Peyer's patch (tissue), 4 donors: Measurements from ENCODE around the gene ARL8A. TPM values are rescaled to one million over a fixed set of nuclear protein-coding genes. Genes with fewer than 3 reads are reported as not detected.
A peak's percentile ranks its signal among the peaks of the same experiment; 100 is the strongest.
"Not testable (repeated sequence)": the region's sequence is repeated elsewhere in the genome, so short reads cannot be mapped to it uniquely, and the experiment has no call there.

Experiments used
- DNase-seq, 3 donors: peaks; one replicate each; pipeline ENCODE4 v3.0.0-alpha.2; 2017 to 2019
- H3K27ac ChIP-seq, 4 donors: fragments of 200-600 bp; sonication (generic); one replicate each; pipeline ENCODE4 v1.5.1; 2016 to 2019
- H3K27me3 ChIP-seq, 2 donors: fragments of 200-600 bp; sonication (generic); one replicate each; pipeline ENCODE4 v1.5.1; 2019
- H3K36me3 ChIP-seq, 3 donors: fragments of 200-600 bp; sonication (generic); one replicate each; pipeline ENCODE4 v1.5.1; 2016 to 2019
- H3K4me1 ChIP-seq, 4 donors: fragments of 200-600 bp; sonication (generic); one replicate each; pipeline ENCODE4 v1.5.1; 2016 to 2019
- H3K4me3 ChIP-seq, 4 donors: fragments of 200-600 bp; sonication (generic); 1 replicate in 3 of 4; 2 replicates in 1 of 4; pipeline ENCODE4 v1.5.1; 2016 to 2019; ENCODE audit warnings: mild to moderate bottlenecking in 1 of 4
- H3K9me3 ChIP-seq, 4 donors: fragments of 200-600 bp; sonication (generic); one replicate each; pipeline ENCODE4 v1.5.1; 2016 to 2019; ENCODE audit warnings: mild to moderate bottlenecking in 1 of 4
- POLR2A ChIP-seq, 2 donors: fragments of 450-650 bp; IDR thresholded peaks; one replicate each; pipeline ENCODE4 v1.5.1; 2017; ENCODE audit warnings: antibody characterized with exemption in 2 of 2, mild to moderate bottlenecking in 2 of 2, moderate library complexity in 2 of 2
- total RNA-seq, 4 donors: library from RNA; depleted of rRNA; stranded (reverse); fragments of >200 nt; gene quantifications; one replicate each; pipeline ENCODE4 v1.1.0, GENCODE V29; 2016
- TF ChIP-seq, protein P1 (sequence below), 6 experiments: fragments of 450-650 bp in 4 of 6; fragments of 200-600 bp in 2 of 6; sonication (generic) in 1 of 6; IDR thresholded peaks; one replicate each; pipeline ENCODE4 v1.5.1; 2017 to 2019; ENCODE audit warnings: antibody characterized with exemption in 6 of 6, mild to moderate bottlenecking in 3 of 6, moderate library complexity in 1 of 6

Gene ARL8A
- total RNA-seq, 4 donors from 2014 or later = 25.7 to 37.1 (median 36.0) TPM

DNA sequence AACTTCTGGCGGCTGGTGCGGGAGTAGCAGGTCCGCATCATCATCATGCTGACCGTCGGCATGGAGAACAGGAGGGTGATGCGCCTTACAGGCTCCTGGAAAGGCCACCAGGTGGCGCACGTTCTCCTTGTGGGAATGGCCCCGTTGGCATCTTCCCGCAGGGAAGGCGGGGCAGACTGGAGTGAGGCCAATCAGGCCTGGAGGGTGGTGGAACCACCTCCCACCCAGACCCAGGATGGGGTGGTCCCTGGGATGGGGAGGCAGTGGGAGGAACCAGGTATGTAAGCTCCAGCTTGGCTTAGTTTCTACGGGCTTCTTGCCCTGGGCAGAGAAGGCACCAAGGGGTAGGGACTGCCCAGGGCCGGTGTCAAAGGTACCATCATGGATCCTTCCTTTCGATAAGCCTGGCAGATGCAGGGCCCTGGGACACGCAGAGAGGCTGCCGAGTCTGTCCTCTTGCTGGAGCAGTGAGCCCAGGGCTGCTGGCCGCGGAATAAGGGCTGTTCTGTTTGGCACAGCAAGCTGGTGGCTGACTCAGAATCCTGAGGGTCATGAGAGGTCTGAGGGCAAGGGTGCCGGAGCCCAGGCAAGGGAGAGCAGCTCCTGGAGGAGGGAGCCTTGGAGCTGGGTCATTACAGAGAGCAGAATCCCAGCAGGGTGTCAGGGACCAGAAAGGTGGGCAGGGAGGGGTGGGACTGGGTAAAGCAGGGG is 40.4 kb upstream of the ARL8A start:
- Histone ChIP-seq H3K4me1 (no peaks in the 10 kb centered on the region), H3K36me3 (no peaks in the 10 kb centered on the region), H3K27me3 (no peaks in the 10 kb centered on the region), H3K4me3 (no peak overlapping the region), H3K9me3 (no peaks in the 10 kb centered on the region), H3K27ac (peak overlapping the region in 1 of 4 donors; percentile 0)
- DNase-seq = peak; percentile 75 to 93 (median 90)
- TF ChIP-seq, protein P1, sequence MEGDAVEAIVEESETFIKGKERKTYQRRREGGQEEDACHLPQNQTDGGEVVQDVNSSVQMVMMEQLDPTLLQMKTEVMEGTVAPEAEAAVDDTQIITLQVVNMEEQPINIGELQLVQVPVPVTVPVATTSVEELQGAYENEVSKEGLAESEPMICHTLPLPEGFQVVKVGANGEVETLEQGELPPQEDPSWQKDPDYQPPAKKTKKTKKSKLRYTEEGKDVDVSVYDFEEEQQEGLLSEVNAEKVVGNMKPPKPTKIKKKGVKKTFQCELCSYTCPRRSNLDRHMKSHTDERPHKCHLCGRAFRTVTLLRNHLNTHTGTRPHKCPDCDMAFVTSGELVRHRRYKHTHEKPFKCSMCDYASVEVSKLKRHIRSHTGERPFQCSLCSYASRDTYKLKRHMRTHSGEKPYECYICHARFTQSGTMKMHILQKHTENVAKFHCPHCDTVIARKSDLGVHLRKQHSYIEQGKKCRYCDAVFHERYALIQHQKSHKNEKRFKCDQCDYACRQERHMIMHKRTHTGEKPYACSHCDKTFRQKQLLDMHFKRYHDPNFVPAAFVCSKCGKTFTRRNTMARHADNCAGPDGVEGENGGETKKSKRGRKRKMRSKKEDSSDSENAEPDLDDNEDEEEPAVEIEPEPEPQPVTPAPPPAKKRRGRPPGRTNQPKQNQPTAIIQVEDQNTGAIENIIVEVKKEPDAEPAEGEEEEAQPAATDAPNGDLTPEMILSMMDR (IDR thresholded peaks at IDR 0.05) = peak; percentile 34 to 85 (median 78)
- no peak for TF ChIP-seq POLR2A (IDR thresholded peaks at IDR 0.05)

GRCh38 chr1:202182040-202182877 is 37.7 kb upstream of the ARL8A start:
- H3K36me3 ChIP-seq = no peaks in the 10 kb centered on the region
- DNase-seq = no peak
- H3K9me3 ChIP-seq = no peaks in the 10 kb centered on the region
- H3K4me1 ChIP-seq = no peaks in the 10 kb centered on the region
- H3K4me3 ChIP-seq = no peak overlapping the region
- no peaks in the 10 kb centered on the region for H3K27me3 ChIP-seq
- TF ChIP-seq POLR2A (IDR thresholded peaks at IDR 0.05) = no peak
- TF ChIP-seq, protein P1 (IDR thresholded peaks at IDR 0.05) = no peak
- H3K27ac ChIP-seq = no peak overlapping the region

- H3K4me1 ChIP-seq = no peaks in the 10 kb centered on the region
- no peaks in the 10 kb centered on the region for H3K9me3 ChIP-seq
- H3K27me3 ChIP-seq = no peaks in the 10 kb centered on the region
- TF ChIP-seq, protein P1 (IDR thresholded peaks at IDR 0.05) = no peak
- no peak for TF ChIP-seq POLR2A (IDR thresholded peaks at IDR 0.05)
- H3K36me3 ChIP-seq = no peaks in the 10 kb centered on the region
- H3K27ac ChIP-seq = no peak overlapping the region
- H3K4me3 ChIP-seq = no peak overlapping the region
- no peak for DNase-seq
Measured at GRCh38 chr1:202181586-202181985, 37.0 kb upstream of the ARL8A start.

DNA sequence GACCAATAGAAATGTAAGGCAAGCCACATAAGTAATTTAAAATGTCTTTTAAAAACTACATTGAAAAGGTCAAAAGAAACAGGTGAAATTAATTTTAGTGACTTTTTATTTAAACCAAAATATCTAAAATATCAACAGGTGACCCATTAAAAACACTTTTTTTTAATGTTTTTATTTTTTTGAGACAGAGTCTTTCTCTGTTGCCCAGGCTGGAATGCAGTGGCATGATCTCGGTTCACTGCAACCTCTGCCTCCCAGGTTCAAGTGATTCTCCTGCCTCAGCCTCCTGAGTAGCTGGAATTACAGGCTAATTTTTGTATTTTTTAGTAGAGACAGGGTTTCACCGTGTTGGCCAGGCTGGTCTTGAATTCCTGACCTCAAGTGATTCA is 36.2 kb upstream of the ARL8A start:
- not testable (repeated sequence) for H3K4me1 ChIP-seq, H3K36me3 ChIP-seq, H3K9me3 ChIP-seq, H3K4me3 ChIP-seq, H3K27ac ChIP-seq, DNase-seq, H3K27me3 ChIP-seq

DNA sequence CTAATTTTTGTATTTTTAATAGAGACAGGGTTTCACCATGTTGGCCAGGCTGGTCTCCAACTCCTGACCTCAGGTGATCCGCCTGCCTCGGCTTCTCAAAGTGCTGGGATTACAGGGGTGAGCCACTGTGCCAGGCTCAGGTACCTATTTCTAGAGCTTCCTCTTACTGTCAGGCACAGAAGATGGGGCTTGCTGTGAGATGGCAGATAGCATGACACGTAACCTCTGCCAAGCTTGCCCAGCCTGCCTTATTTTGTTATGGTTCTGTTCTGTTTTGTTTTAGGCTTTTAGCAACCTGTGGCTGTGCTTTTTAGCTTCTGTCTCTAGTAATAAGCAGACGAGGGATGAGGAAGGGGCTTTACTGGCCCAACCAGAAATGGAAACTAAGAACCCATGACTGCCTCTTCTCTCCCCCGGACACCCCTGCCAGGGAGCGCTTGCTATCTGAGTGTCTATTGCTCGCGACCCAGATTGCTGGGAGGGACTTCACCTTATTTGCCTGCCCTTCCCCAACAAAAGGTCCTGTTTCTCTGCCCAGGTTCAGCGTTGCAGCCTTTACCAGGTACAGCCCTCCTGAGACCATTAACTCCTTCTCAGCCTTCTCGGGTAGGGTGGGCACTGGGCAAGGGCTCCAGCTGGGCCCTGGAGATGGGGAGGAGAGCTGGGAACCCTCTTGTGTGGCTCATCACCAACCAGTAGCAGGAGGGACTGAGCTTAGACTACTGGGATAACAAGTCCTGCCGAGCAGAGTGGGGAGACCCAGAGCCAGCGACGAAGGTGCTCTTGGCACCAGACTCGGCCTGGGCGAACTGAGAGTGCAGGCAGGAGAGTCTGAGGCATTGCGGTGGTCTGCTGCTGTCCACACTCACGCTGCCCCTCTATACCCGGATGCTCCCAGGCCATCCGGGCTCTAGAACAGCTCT is 35.6 kb upstream of the ARL8A start:
- TF ChIP-seq, protein P1 (IDR thresholded peaks at IDR 0.05) = no peak
- TF ChIP-seq POLR2A (IDR thresholded peaks at IDR 0.05) = no peak
- H3K27me3 ChIP-seq = no peaks in the 10 kb centered on the region

More for the DNA sequence above, 35.6 kb upstream of the ARL8A start:
- Histone ChIP-seq H3K36me3 (no peaks in the 10 kb centered on the region), H3K27ac (no peak overlapping the region), H3K4me1 (no peaks in the 10 kb centered on the region), H3K9me3 (no peaks in the 10 kb centered on the region), H3K4me3 (no peak overlapping the region)
- no peak for DNase-seq
